Body of pancreas (tissue), 4 donors: Measurements from ENCODE around the gene IGSF8. TPM values are rescaled to one million over a fixed set of nuclear protein-coding genes. Genes with fewer than 3 reads are reported as not detected.

Source experiments
- ATAC-seq: fragments of 150-250 bp; one replicate; pipeline ENCODE4 v1.9.1; 2016
- DNase-seq, 4 donors: peaks; one replicate each; pipeline ENCODE4 v3.0.0-alpha.2; 2019
- H3K27ac ChIP-seq, 4 donors: fragments of 200-600 bp; sonication (generic); 1 replicate in 3 of 4; 2 replicates in 1 of 4; pipeline versions ENCODE4 v1.5.1 to v1.6.1; 2016 to 2019; ENCODE audit warnings: mild to moderate bottlenecking in 1 of 4, mixed read lengths in 1 of 4, moderate library complexity in 1 of 4
- H3K27me3 ChIP-seq, 2 donors: fragments of 200-600 bp; sonication (generic); one replicate each; pipeline ENCODE4 v1.6.0; 2016; ENCODE audit warnings: mild to moderate bottlenecking in 1 of 2
- H3K36me3 ChIP-seq, 2 donors: fragments of 200-600 bp; sonication (generic); replicated peaks in 1 of 2; 2 replicates each; pipeline ENCODE4 v1.5.1; 2016; ENCODE audit warnings: low read depth in 2 of 2; ENCODE audit not compliant: insufficient read depth in 1 of 2
- H3K4me1 ChIP-seq: fragments of 200-600 bp; sonication (generic); one replicate; pipeline ENCODE4 v1.6.0; 2016
- H3K4me3 ChIP-seq, 2 donors: fragments of 200-600 bp; sonication (generic); 1 replicate in 1 of 2; 2 replicates in 1 of 2; pipeline ENCODE4 v1.5.1; 2016 to 2019
- H3K9me3 ChIP-seq, 3 donors: fragments of 200-600 bp; sonication (generic); 1 replicate in 2 of 3; 2 replicates in 1 of 3; pipeline ENCODE4 v1.5.1; 2016
- CTCF ChIP-seq, 7 experiments: fragments of 450-650 bp in 4 of 7; fragments of 200-600 bp in 3 of 7; sonication (generic) in 3 of 7; IDR thresholded peaks; one replicate each; pipeline ENCODE4 v1.5.1; 2016 to 2019; ENCODE audit warnings: antibody characterized with exemption in 7 of 7
- POLR2A ChIP-seq, 3 donors: fragments of 450-650 bp; IDR thresholded peaks; one replicate each; pipeline ENCODE4 v1.6.1; 2016; ENCODE audit warnings: antibody characterized with exemption in 3 of 3, mild to moderate bottlenecking in 2 of 3
- WGBS, 2 donors: methylation state at CpG; one replicate each; pipeline ENCODE4 v1.1.5; 2017; 5-methylcytosine and 5-hydroxymethylcytosine counted together
- intact Hi-C: fragments of 100-400 bp; cut with DNase I; formaldehyde crosslinking; loops from one replicate; pipeline ENCODE4 v1.15.1; 2023
- total RNA-seq, 2 donors: library from RNA; depleted of rRNA; stranded (reverse); fragments of >200 nt; gene quantifications; one replicate each; pipeline ENCODE4 v1.1.0, GENCODE V29; 2016

Gene IGSF8
- total RNA-seq, 2 donors from 2014 or later = 18.4 to 46.8 TPM

- peak; percentile 35 for ATAC-seq
- Histone ChIP-seq H3K9me3 (no peaks in the 10 kb centered on the region), H3K4me1 (peaks cover 38% of the 10 kb centered on the region), H3K27me3 (no peaks in the 10 kb centered on the region), H3K4me3 (no peak overlapping the region), H3K27ac (peak overlapping the region in 3 of 4 donors; percentile 46 to 67 (median 55)), H3K36me3 (no peaks in the 10 kb centered on the region)
- intact Hi-C loops = loop anchor here (5.0 to 10.0 kb wide), 2 partner anchors 191 to 274 kb away; no protein-coding TSS in a partner anchor
- TF ChIP-seq CTCF (IDR thresholded peaks at IDR 0.05) = peak; percentile 86 to 99 (median 89)
- peak in 2 of 3 donors; percentile 17 to 22 for TF ChIP-seq POLR2A (IDR thresholded peaks at IDR 0.05)
- WGBS, 2 donors = 19 to 20% methylated on average over 9 to 13 of the region's 13 CpGs
- peak; percentile 80 to 87 (median 86) for DNase-seq
Observed at GRCh38 chr1:160101037-160101716, 2.8 kb upstream of the IGSF8 start.

- Histone ChIP-seq H3K4me1 (peaks cover 49% of the 10 kb centered on the region), H3K27ac (peak overlapping the region; percentile 91 to 99 (median 96)), H3K36me3 (no peaks in the 10 kb centered on the region), H3K27me3 (no peaks in the 10 kb centered on the region), H3K9me3 (no peaks in the 10 kb centered on the region), H3K4me3 (no peak overlapping the region)
- ATAC-seq (no peak), DNase-seq (no peak)
- intact Hi-C loops = loop anchor here (5.0 to 10.0 kb wide), 2 partner anchors 192 to 275 kb away; no protein-coding TSS in a partner anchor
- WGBS, 2 donors = 83 to 94% methylated on average over 2 of the region's 2 CpGs
- TF ChIP-seq CTCF (IDR thresholded peaks at IDR 0.05) (no peak), POLR2A (IDR thresholded peaks at IDR 0.05) (no peak)
Observed at GRCh38 chr1:160099716-160100375, 1.4 kb upstream of the IGSF8 start.

- 3 to 4% methylated on average over 6 to 17 of the region's 40 CpGs for WGBS, 2 donors
- H3K27me3 ChIP-seq = no peaks in the 10 kb centered on the region
- peaks cover 57% of the 10 kb centered on the region for H3K4me1 ChIP-seq
- H3K27ac ChIP-seq = peak overlapping the region; percentile 91 to 99 (median 96)
- no peaks in the 10 kb centered on the region for H3K36me3 ChIP-seq
- peak; percentile 88 for ATAC-seq
- intact Hi-C loops = no loop called here
- no peaks in the 10 kb centered on the region for H3K9me3 ChIP-seq
- peak; percentile 98 to 99 (median 98) for DNase-seq
- H3K4me3 ChIP-seq = no peak overlapping the region
- peak; percentile 41 to 80 (median 70) for TF ChIP-seq POLR2A (IDR thresholded peaks at IDR 0.05)
- TF ChIP-seq CTCF (IDR thresholded peaks at IDR 0.05) = no peak
Observed at GRCh38 chr1:160098852-160099561, 588 bp upstream of the IGSF8 start.

- Histone ChIP-seq H3K4me1 (peaks cover 63% of the 10 kb centered on the region), H3K4me3 (peak overlapping the region in 1 of 2 donors; percentile 79), H3K36me3 (no peaks in the 10 kb centered on the region), H3K9me3 (no peaks in the 10 kb centered on the region), H3K27ac (peak overlapping the region in 3 of 4 donors; percentile 87 to 93 (median 91)), H3K27me3 (no peaks in the 10 kb centered on the region)
- ATAC-seq (no peak), DNase-seq (no peak)
- 67 to 73% methylated on average over 4 to 5 of the region's 5 CpGs for WGBS, 2 donors
- intact Hi-C loops = no loop called here
- no peak for TF ChIP-seq CTCF (IDR thresholded peaks at IDR 0.05)
- TF ChIP-seq POLR2A (IDR thresholded peaks at IDR 0.05) = no peak
Observed at GRCh38 chr1:160097151-160097910, 1.1 kb downstream of the IGSF8 start.
